Osteocyte (in vitro differentiated cells): ENCODE measurements around the gene EPHB2. TPM values are rescaled to one million over a fixed set of nuclear protein-coding genes. Genes with fewer than 3 reads are reported as not detected.

ENCODE experiments used
- DNase-seq: peaks from one replicate; pipeline ENCODE4 v3.0.0; 2021; ENCODE audit warnings: mixed read lengths; ENCODE audit not compliant: unreplicated experiment; ENCODE audit errors: extremely low spot score
- H3K27ac Mint-ChIP-seq: one replicate; pipeline ENCODE4 v1.8.0; 2021; ENCODE audit warnings: mild to moderate bottlenecking, mixed read lengths; ENCODE audit not compliant: unreplicated experiment
- H3K27me3 Mint-ChIP-seq: one replicate; pipeline ENCODE4 v1.8.0; 2021; ENCODE audit warnings: mixed read lengths; ENCODE audit not compliant: unreplicated experiment
- H3K36me3 Mint-ChIP-seq: one replicate; pipeline ENCODE4 v1.8.0; 2021; ENCODE audit warnings: mixed read lengths; ENCODE audit not compliant: unreplicated experiment
- H3K4me1 Mint-ChIP-seq: one replicate; pipeline ENCODE4 v1.8.0; 2021; ENCODE audit warnings: mixed read lengths; ENCODE audit not compliant: unreplicated experiment
- H3K4me3 Mint-ChIP-seq: one replicate; pipeline ENCODE4 v1.8.0; 2021; ENCODE audit warnings: mild to moderate bottlenecking, moderate library complexity, mixed read lengths; ENCODE audit not compliant: unreplicated experiment
- H3K9me3 Mint-ChIP-seq: one replicate; pipeline ENCODE4 v1.8.0; 2021; ENCODE audit warnings: mixed read lengths; ENCODE audit not compliant: unreplicated experiment
- total RNA-seq: library from RNA; stranded (reverse); gene quantifications from 2 replicates; pipeline ENCODE4 v1.2.1, GENCODE V29; 2021
- TF ChIP-seq, protein P1 (sequence below): fragments of 200-600 bp; sonication (generic); IDR thresholded peaks from 2 replicates; pipeline ENCODE4 v1.5.0; 2021; ENCODE audit warnings: antibody characterized with exemption, mild to moderate bottlenecking, moderate library complexity

The EPHB2 gene
- total RNA-seq, 1 donor from 2014 or later = 32.5 TPM

DNA sequence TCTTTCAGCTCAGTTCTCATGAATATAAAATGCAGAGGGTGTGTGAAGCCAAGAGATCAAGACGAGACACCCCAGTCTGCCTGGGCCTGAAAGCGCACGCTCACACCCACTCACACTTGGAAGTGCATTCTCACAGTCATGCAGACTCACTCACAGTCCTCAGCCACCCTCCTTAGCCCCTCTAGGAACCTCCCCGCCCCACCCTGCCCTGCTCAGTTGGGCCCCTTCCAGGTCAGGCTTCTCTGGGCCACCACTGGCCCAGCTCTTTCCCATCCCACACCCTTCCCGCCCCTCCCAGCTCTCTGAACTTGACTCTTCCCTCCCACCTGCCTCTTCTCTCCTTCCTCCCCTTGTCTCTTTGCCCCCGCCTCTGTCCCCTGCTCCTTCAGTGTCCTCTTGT, 93.8 kb downstream of the EPHB2 start:
- Mint-ChIP-seq H3K36me3 (peaks cover 1% of the 10 kb centered on the region), H3K27ac (no peak overlapping the region), H3K4me3 (no peak overlapping the region), H3K27me3 (no peaks in the 10 kb centered on the region), H3K4me1 (peaks cover 4% of the 10 kb centered on the region), H3K9me3 (no peaks in the 10 kb centered on the region)
- TF ChIP-seq, protein P1, sequence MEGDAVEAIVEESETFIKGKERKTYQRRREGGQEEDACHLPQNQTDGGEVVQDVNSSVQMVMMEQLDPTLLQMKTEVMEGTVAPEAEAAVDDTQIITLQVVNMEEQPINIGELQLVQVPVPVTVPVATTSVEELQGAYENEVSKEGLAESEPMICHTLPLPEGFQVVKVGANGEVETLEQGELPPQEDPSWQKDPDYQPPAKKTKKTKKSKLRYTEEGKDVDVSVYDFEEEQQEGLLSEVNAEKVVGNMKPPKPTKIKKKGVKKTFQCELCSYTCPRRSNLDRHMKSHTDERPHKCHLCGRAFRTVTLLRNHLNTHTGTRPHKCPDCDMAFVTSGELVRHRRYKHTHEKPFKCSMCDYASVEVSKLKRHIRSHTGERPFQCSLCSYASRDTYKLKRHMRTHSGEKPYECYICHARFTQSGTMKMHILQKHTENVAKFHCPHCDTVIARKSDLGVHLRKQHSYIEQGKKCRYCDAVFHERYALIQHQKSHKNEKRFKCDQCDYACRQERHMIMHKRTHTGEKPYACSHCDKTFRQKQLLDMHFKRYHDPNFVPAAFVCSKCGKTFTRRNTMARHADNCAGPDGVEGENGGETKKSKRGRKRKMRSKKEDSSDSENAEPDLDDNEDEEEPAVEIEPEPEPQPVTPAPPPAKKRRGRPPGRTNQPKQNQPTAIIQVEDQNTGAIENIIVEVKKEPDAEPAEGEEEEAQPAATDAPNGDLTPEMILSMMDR = no peak
- DNase-seq = no peak

DNA sequence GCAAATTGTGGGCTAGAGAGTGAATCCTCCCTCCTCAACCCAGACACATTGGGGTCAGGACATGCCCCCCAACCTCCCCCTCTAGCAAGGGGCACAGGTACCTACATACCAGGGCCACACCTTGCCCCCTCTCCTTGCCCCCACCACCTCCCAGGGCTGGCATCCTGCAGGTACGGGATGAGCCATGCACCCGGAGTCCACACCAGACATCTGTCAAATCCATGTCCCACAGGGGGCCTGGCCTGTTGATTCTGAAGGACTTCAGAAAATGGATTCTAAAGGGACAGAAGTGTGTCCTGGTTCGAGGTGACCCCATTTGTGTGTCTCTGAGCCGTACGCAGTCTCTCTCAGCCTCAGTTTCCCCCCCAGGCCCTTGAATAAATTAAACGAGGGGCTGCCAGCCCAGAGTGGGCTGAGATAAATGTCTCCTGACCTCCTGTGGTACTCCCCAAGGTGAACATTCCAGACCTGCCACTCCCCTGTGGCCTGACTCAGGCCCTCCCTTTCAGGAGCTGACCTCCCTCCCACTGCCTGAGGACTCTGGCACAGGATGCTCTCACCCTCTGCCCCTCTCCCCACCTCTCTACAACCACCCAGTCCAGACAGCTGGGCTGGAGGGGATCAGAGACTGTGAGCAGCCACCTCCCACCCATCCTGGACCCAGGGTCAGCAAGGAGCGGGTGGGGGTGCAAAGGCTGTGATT, 94.5 kb downstream of the EPHB2 start:
- H3K4me3 Mint-ChIP-seq = no peak overlapping the region
- peaks cover 1% of the 10 kb centered on the region for H3K36me3 Mint-ChIP-seq
- H3K27ac Mint-ChIP-seq = no peak overlapping the region
- no peak for DNase-seq
- H3K4me1 Mint-ChIP-seq = peaks cover 4% of the 10 kb centered on the region
- H3K9me3 Mint-ChIP-seq = no peaks in the 10 kb centered on the region
- TF ChIP-seq, protein P1 = no peak
- no peaks in the 10 kb centered on the region for H3K27me3 Mint-ChIP-seq

DNA sequence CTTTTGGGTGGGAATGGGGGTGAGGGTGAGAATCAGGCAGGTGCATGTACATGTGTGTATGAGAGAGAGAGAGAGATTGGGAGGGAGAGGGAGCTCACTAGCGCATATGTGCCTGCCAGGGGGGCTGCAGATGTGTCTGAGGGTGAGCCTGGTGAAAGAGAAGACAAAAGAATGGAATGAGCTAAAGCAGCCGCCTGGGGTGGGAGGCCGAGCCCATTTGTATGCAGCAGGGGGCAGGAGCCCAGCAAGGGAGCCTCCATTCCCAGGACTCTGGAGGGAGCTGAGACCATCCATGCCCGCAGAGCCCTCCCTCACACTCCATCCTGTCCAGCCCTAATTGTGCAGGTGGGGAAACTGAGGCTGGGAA, 95.0 kb downstream of the EPHB2 start:
- no peak overlapping the region for H3K4me3 Mint-ChIP-seq

DNA sequence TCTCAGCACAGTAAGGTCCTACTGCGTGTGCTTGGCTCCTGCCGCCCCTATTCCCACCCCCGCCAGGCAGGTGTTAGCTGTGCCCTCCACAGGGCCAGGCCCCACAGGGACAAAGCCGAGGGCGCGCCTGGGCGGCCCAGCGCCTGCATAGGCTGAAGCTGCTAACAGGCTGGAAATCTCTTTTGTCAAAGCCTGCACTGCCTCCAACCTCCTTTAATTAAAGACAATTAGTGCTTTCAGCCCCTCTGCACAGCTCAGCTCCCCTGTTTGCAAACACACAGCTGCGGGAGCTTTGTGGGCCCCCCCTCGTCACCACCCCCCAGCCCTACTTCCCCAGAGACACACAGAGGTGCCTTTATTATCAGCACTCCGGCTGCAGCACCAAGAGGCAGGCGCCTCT, 95.9 kb downstream of the EPHB2 start:
- Mint-ChIP-seq H3K9me3 (no peaks in the 10 kb centered on the region), H3K27ac (no peak overlapping the region), H3K4me3 (no peak overlapping the region), H3K4me1 (peaks cover 4% of the 10 kb centered on the region), H3K36me3 (peaks cover 1% of the 10 kb centered on the region), H3K27me3 (no peaks in the 10 kb centered on the region)
- DNase-seq = no peak
- TF ChIP-seq, protein P1 = no peak

More for the DNA sequence above, 95.0 kb downstream of the EPHB2 start:
- H3K36me3 Mint-ChIP-seq = peaks cover 1% of the 10 kb centered on the region
- TF ChIP-seq, protein P1 = no peak
- H3K27me3 Mint-ChIP-seq = no peaks in the 10 kb centered on the region
- no peak overlapping the region for H3K27ac Mint-ChIP-seq
- no peak for DNase-seq
- H3K9me3 Mint-ChIP-seq = no peaks in the 10 kb centered on the region
- H3K4me1 Mint-ChIP-seq = peaks cover 4% of the 10 kb centered on the region

DNA sequence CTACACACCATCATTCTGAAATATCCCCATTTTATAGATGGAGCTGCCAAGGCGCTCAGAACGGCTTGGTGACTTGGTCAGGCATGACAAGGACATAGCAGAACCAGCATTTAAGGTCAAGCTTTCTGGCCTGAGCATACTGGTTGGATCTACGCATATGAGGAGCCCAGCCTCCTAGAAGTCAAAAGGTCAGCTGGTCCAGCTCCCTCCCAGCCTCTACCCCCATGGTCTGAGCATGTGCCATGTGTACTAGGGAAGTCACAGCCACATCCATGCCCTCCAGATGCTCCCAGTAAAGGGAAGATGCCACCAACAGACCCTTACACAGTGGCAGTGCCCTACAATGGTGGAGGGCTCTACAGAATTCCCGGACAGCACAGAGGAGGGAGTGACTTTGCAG, 96.7 kb downstream of the EPHB2 start:
- TF ChIP-seq, protein P1 = no peak
- no peaks in the 10 kb centered on the region for H3K9me3 Mint-ChIP-seq
- no peak overlapping the region for H3K27ac Mint-ChIP-seq
- H3K4me1 Mint-ChIP-seq = peaks cover 4% of the 10 kb centered on the region
- no peaks in the 10 kb centered on the region for H3K27me3 Mint-ChIP-seq
- peaks cover 1% of the 10 kb centered on the region for H3K36me3 Mint-ChIP-seq
- H3K4me3 Mint-ChIP-seq = no peak overlapping the region
- no peak for DNase-seq
